GM19463 (cell line): ENCODE data around the gene C9orf43.
"Not testable (repeated sequence)": the region's sequence is repeated elsewhere in the genome, so short reads cannot be mapped to it uniquely, and the experiment has no call there.

Experiments
- ATAC-seq: cut with Tn5 transposase; IDR thresholded peaks from one replicate; pipeline ENCODE4 v1.9.1; 2021; ENCODE audit warnings: mild to moderate bottlenecking, moderate library complexity; ENCODE audit not compliant: unreplicated experiment

The C9orf43 gene, protein sequence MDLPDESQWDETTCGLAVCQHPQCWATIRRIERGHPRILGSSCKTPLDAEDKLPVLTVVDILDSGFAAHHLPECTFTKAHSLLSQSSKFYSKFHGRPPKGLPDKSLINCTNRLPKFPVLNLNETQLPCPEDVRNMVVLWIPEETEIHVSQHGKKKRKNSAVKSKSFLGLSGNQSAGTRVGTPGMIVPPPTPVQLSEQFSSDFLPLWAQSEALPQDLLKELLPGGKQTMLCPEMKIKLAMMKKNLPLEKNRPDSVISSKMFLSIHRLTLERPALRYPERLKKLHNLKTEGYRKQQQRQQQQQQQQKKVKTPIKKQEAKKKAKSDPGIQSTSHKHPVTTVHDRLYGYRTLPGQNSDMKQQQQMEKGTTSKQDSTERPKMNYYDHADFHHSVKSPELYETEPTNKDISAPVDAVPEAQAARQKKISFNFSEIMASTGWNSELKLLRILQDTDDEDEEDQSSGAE

DNA sequence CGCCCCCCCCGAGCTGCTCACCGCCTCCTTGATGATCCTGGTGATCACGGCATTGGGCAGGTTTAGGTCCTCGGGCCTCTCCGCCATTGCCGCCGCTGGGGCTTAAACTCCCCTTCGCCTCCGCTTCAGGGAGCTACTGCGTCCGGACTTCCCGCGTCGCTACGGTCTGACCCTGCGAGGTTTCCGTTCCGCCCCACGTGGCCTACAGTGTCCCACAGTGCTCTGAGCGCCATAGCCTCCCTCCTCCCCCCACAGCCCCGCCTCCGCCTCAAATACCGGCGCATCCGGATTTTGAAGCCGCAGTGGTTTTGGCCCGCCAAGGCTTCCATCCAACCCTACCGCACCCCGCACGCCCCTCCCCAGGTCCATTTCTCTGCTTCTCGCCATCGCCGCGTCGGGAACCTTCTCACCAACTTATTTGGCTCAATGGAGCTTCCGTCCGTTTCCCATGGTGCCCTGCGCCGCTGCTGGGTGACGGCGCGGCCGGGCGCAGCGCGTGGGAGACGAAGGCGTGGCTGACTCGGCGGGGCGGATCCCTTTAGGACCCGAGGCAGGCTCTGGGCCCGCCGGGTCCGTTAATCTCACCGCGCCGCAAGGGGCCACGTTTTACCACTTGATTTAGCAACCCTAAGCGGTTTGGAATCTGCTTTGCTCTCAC, at the start of gene C9orf43, which contains the start of gene POLE3:
C9orf43 (plus strand) TSS at position 541 of the 658 bp plus-strand sequence. CDS start 2,747 bp downstream, outside the sequence.
POLE3 (minus strand) TSS at position 469 of the 658 bp plus-strand sequence; CDS start at position 87, 382 bp downstream.
- peak; percentile 92 for ATAC-seq

DNA sequence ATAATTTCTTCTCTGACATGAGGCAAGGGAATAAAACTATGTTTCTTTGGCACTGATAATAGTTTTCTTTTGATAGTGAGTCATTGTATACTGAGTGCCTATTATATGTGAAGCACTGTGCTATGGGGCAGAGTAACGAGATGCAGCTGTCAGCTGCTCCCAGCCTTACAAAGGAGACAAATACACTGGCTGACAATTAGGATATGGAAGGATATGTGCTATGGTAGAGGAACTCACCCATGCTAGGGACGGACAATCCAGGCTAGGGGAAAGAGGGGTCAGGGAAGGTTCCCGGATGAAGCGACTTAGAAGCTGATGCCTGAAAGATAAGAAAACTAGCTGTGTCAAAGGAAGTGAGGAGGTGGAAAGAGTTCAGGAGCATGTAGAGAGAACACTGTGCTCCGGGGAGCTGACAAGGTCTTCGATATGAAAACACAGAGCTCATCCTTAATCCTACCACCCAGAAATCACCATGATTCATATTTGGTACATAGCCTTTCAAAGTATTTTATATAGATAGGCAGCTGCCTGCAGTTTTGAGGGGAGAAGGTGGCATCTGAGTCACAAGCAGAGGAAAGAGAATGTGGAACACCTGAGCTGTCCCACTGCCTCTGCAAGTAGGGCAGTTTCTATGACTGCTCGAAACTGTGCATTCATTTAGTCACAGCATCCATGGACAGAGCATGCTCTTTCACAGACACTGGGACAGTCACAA, 49.1 kb upstream of the C9orf43 start:
- ATAC-seq = no peak

DNA sequence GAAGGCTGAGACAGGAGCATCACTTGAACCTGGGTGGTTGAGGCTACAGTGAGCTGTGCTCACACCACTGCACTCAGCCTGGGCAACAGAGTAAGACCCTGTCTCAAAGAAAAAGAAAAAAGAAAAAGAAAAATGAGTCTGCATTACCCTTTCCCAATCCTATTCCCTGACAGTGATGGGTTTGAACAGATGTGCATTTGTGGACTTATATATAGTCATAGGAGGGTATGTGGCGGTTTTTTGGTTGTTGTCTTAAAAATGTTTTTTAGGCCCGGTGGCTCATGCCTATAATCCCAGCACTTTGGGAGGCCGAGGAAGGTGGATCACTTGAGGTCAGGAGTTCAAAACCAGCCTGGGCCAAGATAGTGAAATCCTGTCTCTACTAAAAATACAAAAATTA, 47.2 kb upstream of the C9orf43 start:
- no peak for ATAC-seq

DNA sequence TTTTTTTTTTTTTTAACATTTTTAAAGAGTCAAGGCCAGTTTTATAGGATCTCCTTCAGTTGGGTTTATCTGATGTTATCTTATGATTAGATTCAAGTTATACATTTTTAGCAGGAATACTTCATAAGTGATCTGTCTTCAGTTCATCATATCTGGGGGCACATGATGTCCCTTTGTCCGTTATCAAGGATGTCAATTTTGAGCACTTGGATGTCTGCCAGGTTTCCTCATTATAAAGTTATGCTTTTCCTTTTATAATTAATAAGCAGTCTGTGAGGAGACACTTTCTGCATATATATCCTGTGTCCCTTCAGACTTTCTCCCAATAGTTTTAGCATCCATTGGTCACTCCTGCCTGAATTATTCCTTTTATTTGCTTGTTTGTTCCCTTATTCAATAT, 45.6 kb upstream of the C9orf43 start:
- no peak for ATAC-seq

DNA sequence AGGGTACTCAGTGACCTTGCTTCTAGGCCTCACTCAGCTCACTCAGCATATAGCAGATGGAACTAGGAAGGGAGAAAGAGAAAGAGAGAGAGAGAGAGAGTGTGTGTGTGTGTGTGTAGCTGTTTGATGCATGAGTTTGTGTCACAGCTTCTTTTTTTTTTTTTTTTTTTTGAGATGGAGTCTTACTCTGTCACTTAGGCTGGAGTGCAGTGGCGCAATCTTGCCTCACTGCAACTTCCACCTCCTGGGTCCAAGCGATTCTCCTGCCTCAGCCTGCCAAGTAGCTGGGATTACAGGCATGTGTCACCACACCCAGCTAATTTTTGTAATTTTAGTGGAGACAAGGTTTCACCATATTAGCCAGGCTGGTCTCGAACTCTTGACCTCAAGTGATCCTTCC, 44.9 kb upstream of the C9orf43 start:
- not testable (repeated sequence) for ATAC-seq

DNA sequence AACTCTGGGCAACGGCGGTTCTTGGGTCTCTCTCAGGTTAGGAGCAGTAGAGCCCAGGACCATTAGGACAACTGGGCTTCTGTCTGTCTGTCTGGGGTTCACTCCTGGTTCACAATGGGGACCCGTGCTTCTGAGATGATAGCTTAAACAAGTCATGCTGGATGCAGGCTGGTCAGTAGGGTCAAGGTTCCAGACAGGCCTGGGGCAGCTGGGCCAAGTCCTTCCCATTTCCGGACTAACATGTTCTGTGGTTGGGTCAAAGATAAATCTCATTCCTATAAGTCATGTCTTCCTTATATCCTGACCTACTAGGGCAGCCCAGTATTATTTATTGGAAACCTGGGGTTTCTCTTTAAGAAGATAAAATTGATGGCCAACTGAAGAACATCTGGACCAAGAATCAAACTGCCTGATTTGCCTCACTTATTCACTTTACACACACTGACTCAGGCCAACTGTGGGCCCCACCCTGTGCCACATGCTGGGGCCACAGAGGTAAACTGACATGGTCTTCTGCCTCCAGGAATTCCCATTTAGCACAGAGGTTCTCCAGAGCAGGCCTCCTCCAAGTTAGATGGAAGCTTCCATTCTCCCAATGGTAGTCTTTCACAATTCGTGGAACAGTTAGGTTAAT, 42.1 kb upstream of the C9orf43 start:
- no peak for ATAC-seq

DNA sequence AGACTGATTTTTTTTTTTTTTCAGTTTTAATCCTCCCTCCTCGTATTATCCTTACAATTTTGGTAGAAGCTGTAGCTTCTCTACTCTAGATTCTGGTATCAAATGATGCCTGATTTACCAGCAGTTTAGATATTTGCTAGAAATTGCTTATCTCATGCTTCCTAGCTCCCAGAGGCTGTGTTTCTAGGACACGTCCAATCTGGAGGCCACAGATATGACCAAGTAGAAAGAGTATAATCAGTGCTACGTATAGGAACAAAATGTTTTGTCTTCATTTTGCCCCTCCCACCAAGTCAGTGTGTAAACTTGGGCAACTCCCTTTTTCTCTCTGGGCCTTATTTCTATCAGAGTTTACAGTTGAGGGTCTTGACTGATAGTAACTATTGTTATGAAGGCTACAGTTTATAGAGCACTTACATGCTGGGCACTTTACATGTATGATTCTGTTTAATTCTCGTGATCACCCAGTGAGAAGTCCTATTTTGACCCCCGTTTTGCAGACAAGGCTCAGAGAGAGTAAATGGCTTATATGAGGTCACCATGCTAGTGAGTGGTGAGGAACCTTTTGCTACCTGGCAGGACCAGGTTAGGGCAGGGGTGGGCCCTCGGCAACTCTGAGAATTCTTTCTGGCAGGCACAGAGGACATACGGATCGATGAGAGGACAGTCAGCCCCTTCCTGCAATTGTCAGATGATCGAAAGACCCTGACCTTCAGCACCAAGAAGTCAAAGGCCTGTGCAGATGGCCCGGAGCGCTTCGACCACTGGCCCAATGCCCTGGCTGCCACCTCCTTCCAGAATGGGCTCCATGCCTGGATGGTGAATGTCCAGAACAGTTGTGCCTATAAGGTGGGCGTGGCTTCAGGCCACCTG, 41.3 kb upstream of the C9orf43 start:
- ATAC-seq = no peak

DNA sequence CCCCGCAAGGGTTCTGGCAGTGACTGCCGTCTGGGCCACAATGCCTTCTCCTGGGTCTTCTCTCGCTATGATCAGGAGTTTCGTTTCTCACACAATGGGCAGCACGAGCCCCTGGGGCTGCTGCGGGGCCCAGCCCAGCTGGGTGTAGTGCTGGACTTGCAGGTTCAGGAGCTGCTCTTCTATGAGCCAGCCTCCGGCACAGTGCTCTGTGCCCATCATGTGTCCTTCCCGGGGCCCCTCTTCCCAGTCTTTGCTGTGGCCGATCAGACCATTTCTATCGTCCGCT, 40.7 kb upstream of the C9orf43 start:
- no peak for ATAC-seq

DNA sequence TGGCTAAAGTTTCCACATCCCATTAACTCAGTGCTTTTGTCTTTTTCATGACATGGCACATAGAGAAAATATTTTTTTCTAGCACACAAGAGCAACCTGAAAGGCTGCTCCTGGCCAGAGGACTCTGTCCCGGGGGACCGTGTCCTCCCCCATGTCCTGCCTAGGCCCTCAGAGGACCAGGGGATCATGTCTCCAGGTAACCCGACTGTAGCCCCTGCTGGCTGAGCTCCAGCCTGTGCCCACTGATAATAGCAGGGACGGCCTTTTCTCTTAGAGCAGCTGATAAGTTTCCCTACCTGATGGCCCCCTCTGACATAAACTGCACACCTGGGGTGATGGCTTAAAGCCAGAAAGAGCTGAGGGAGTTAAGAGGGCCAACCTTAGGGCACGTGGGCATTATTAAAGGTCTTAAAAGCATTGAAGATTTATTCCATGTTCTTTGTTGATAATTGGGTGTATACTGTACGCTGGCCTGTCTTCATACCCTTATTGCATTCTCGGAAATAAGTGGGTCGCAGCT, 39.7 kb upstream of the C9orf43 start:
- ATAC-seq = no peak

DNA sequence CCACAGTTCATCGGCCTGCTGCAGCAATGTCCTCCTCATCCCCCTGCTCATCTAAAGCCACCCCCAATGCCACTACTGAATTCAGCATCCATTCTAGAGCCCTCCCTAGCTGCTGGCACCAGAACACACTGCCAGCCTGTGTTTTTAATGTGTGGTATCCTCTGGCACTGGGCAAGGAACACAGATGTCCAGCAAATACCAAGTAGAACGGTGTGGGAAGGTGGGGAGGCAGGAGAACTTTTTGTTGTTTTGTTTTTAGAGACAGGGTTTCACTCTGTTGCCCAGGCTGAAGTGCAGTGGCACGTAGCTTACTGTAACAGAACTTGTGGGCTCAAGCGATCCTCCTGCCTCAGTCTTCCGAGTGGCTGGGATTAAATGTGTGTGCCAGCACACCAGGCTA, 38.5 kb upstream of the C9orf43 start:
- no peak for ATAC-seq

DNA sequence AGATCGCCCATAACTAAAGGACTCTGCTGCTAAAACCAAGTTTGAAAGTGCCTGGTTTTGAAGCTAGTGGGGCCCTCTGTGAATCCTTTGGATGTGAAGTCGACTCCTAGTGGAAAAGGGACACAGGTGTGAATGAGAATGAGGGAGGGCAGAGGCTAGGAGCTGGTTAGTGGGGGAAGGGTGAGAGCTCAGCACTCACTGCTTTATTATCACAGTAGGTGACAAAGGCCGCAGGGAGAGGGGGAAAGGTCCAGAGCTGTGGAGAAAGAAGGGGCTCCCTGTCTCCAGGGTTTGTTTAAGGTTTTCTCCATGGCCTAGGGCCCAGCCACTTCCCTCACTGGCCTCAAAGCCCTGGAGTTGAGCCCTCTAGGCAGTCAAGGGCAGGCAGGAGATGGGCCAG, 37.3 kb upstream of the C9orf43 start:
- no peak for ATAC-seq

DNA sequence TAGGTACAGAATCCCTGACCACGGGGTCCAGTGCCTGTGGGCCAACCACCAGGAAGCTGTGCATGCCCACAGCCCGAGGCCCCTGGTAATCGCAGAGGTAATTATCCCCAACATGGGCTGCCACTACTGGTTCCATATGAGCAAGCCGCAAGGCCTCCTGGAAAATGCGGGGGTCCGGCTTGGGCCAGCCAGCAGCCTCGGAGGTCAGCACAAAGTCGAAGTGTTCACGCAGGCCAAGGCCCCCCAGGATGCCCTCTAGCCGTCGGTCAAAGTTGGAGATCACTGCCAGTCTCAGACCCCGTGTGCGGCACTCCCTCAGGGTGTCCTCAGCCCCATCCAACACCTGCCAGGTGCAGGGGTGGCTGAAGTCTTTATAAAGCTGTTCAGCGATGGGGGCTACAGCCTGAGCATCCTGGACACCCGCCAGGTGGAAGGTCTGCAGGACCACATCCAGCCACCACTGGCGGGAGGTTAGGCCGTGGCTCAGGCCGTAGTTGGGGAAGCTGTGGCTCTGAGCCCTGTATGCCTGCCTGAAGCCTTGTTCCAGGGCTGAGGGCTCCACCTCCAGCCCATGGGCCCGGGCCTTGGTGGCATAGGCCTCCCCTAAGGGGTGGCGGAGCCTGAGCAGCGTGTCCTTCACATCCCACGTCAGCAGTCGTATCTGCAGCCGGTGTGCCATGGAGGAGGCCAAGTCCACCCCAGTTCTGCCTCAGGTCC, 36.7 kb upstream of the C9orf43 start:
- ATAC-seq = no peak

DNA sequence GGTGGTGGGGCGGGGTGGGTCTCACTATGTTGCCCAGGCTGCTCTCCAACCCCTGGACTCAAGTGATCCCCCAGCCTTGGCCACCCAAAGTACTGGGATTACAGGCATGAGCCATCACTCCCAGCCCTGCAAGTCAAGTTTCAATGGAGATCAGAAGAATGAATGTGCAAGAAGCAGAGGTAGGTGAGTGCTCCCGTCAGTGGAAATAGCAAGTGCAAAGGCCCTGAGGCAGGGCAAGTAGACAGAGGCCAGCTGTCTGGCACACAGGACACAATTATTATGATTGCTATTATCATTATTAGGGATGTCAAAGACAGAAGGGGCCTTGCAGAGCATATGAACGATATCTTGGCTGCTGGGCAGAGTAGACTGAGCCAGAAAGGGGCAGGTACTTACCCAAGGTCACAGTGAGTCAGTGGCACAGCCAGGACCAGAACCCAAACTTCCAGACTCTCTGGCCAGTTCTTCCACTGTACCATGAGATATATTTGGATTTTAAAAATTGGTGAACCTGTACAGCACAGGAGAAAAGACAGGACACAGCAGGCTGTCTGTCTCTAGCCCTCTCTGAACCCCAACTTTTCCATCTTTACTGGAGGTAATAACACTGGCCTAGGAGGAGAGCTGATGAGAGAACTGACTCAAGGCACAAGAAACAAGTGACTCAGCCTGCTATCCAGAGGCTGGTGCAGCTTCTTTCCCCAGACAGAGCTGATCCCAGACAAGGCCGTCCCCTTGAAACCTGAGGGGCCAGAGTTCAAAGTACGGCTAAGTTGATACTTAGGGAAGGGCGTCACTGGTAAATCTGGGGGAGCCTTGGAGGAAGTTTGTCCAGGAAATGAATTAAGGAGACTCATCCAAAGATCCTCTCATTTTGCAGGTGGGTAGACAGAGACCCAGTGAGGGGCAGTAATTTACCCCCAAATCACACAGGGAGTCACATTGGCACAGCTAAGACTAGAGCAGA, 35.2 kb upstream of the C9orf43 start:
- ATAC-seq = no peak

DNA sequence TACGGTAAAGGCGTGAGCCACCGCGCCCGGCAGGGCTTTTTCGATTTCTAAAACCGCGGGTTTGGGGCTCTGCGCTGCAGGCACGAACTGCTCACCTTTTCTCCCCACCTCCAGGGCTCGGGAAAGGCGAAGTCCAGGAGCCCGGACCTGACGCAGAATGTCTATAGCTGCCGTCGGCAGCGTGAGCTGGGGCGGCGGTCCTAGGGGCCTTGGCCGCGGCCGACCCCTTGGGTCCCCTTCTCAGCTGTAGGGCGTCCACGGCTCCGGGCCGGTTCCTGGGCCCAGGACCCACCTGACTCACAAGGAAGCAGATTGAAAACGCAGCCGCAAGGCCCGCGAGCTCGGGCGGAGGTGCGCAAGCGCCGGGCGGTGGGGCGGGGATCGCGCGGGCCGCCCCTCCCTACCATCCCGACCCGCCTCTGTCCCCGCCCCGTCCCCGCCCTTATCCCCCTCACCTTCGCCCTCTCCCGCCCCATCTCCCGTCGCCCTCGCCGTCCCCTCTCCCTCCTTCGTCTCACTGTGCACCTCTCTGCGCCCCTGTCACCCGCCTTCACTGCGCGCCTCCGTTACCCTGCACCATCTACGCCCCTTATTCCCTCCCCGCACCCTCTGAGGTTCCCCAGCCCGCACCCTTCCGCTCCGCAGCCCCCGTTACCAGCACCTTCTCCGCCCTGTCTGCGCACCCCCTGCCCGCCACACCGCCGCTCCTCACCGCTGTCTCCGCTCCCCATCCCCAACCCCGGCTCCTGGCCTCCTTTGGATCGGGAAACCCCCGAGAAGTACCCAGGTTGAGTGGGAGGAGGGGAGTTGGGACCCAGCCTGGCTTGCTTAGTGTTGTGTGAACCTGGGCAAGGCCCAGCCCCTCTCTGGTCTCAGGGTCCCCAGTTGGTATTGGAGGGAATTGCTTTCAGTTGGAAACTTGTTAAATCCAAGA, 33.6 kb upstream of the C9orf43 start, which contains the start of gene HDHD3:
HDHD3 (minus strand) TSS at position 353 of the 934 bp plus-strand sequence. CDS start 2,632 bp downstream, outside the sequence.
- ATAC-seq = peak; percentile 75

DNA sequence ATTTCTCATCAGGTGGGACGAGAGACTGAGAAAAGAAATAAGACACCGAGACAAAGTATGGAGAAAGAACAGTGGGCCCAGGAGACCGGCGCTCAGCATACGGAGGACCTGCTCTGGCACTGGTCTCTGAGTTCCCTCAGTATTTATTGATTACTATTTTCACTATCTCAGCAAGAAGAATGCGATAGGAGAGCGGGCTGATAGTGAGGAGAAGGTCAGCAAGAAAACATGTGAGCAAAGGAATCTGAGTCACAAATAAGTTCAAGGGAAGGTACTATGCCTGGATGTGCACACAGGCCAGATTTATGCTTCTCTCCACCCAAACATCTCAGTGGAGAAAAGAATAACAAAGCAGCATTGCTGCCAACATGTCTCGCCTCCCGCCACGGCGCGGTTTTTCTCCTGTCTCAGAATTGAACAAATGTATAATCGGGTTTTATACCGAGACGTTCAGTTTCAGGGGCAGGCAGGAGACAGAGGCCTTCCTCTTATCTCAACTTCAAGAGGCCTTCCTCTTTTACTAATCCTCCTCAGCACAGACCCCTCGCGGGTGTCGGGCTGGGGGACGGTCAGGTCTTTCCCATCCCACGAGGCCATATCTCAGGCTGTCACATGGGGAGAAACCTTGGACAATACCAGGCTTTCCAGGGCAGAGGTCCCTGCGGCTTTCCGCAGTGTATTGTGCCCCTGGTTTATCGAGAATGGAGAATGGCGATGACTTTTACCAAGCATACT, 31.3 kb upstream of the C9orf43 start:
- not testable (repeated sequence) for ATAC-seq

DNA sequence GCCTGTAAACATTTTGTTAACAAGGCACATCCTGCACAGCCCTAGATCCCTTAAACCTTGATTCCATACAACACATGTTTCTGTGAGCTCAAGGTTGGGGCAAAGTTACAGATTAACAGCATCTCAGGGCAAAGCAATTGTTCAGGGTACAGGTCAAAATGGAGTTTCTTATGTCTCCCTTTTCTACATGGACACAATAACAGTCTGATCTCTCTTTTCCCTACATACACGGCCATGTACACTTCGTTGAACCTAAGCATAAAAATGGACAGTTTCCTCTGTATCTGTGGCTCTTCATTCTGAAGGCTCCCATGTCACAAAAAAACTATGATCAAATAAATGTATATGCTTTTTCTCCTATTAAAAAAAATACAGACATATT, 30.7 kb upstream of the C9orf43 start:
- not testable (repeated sequence) for ATAC-seq
